ENCODE results near the gene SHOC1.
"Not testable (repeated sequence)": the region's sequence is repeated elsewhere in the genome, so short reads cannot be mapped to it uniquely, and the experiment has no call there.

Gene SHOC1

GRCh38 chr9:111804636-111805035 is 9.9 kb upstream of the SHOC1 start:
- DNase-seq = no peak

GRCh38 chr9:111803924-111804323 is 9.2 kb upstream of the SHOC1 start:
- no peak for DNase-seq

DNA sequence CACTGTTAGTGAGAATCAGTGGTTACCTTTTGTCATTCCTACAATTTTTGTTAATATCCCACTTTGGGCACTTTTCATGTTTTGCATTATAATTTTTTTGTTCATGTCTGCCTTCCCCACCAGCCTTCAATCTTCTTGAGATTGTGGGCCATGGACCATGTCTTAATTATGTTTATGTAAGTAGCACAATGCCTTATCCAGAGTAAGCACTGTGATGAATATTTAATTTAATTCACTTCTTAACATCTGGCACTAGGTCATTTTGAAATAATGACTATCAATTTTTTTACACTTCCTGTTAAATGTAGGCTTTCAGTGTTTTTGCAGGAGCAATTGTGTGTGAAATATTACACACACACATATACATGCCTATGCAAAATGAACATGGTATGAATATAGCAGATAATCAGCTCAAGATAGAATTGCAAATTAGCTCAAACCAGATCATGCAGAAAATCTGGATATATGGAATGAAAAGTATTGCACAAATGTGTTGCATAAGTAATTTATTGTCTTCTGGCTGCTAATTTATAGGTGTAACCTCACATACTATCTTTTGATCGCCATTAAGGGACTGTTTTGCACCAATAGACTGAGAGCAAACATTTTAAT is 5.3 kb upstream of the SHOC1 start:
- DNase-seq = no peak

DNA sequence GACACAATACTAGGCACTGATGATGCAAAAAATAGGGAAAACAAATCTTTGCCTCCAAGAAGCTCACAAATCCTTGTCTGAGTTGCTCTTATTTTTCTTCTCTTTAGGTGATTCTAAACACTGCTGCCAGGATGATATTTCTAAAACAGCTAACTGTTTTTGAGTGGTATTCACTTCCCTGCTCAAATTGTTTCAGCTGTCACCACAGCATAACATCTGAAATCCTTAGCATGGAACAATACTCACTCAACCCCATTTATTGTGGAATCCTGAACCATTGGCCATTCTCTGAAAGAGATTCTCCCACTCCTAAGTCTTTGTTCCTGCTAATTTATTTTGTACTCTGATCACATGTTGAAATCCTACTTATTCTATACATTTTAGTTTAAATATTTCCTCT is 4.8 kb upstream of the SHOC1 start:
- no peak for DNase-seq

GRCh38 chr9:111798786-111799185 is 4.0 kb upstream of the SHOC1 start:
- DNase-seq = no peak

DNA sequence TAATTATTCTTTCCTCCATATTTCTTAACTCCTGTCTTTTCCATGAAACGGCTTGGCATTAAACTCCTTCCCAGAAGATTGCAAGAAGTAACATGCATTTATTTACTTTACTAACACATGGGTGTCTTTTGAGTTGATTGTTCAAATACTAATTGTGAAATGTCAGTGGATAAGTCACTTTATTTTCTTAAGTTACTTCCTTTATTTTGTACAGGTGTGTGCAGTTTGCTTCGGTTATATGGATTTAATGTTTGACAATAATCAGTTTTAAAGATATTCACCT is 761 bp upstream of the SHOC1 start:
- no peak for DNase-seq

DNA sequence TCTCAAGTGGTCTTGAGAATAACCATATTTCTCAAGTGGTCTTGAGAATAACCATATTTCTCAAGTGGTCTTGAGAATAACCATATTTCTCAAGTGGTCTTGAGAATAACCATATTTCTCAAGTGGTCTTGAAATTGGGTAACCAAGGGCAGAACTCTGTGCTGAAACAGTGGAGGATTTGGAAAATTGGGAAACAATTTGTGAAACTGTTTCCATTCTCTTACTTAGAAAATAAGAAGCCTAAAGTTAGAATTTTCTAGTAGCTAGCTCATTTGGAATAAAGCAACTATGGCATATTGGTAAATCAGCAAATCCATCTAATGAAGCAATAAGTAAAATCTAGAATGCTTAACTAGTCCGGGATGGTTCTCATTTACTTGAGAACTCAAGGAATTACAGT is 2.9 kb downstream of the SHOC1 start:
- not testable (repeated sequence) for DNase-seq

GRCh38 chr9:111789881-111790280 is 4.9 kb downstream of the SHOC1 start:
- DNase-seq = no peak

DNA sequence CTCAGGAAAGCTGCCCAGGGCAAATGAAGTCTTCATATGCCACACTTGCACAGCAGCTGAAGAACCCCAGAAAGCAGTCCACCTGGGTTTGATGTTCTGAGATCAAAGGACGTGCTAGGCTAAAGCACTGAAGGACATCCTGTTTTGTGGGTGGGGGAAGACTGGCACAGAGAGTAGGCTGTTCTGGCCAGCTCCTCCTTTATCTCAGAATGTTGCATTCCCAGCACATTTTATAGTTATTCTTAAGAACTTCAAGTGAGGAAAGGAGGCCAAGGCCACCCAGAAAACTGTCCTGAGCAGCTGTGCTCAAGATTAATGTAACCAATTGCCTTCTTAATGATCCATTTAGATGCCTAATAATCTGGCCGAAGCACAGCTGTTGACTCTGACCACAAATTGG is 10.9 kb downstream of the SHOC1 start:
- no peak for DNase-seq

DNA sequence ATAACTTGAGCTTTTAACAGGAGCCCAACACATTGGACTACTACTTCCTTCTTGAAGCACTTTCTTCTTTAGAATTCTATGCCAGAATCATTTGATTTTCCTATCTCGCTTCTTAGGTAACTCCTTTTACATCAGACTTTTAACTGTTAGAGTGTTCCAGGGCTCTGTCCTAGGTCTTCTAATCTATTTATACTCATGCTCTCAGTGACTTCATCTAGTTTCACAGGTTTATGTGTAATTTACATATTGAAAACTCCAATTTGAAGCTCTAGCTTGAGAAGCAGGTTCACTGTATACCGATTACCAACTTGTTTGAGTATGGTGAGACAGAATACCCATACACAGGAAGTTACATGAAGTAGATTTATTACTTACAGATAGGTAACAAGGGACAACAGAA is 11.3 kb downstream of the SHOC1 start:
- no peak for DNase-seq

GRCh38 chr9:111766066-111766465 is 28.7 kb downstream of the SHOC1 start:
- DNase-seq = no peak

DNA sequence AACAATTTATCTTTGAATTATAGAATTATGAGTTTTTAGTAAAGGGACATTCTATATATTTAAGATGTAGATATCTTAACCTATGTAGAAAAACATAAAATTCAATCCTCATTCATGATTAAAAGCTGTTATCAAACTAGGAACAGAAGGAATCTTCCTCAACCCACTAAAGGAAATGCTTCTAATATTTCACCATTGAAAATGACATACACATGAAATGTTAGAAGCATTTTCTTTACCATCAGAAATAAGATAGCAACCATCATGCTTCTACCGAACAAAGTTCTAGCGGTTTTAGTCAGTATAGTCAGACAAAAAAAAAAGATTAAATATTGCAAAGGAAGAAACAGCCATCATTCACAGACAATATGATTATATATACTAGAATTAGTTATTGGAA is 32.2 kb downstream of the SHOC1 start:
- no peak for DNase-seq

DNA sequence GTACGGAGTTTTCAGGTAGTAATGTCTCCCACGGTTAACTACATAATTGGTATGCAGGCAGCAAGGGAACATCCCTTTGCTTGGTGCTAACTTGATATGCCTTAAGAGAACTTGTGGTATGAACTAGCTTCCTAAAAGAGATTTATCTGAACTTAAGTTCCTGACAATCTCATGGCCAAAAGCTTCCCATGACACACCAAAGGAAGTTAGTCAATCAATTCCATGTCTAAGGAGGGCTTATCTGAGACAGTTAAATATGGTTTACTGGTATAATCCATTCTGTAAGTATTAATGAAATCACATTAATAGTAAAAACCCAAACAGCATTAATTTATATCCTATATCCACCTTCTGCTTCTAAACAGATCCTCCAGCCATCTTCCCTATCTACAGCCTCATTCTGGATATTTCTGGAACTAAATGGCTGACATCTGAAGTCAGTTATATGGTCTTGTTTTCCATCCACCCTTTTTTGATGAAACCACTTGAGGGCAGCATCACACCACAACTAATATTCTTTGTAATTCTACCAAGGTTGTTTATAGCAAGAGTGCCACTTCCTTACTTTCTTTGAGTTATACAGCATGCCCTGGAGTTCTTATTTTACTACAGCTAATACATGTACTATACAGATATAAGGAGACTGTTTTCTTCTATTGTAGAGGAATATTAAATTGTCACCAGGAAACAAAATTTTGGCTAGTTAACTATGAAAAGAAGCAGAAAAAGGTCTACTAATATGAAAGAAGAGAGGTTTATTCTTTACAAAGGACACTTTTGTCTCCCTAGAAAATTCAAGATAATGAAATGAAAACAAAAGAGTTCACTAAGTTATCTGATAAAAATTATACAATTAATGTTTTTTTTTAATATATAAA is 34.7 kb downstream of the SHOC1 start:
- no peak for DNase-seq

GRCh38 chr9:111754800-111755199 is 39.9 kb downstream of the SHOC1 start:
- no peak for DNase-seq

GRCh38 chr9:111752455-111752854 is 42.3 kb downstream of the SHOC1 start:
- no peak for DNase-seq

Data from activated T-cell treated with anti-CD3 and anti-CD28 coated beads, Interleukin-2, amount 50 U/mL, for 48 hours (primary cell).